BE2C (cell line): ENCODE data around the gene LYPD1.

Experiments used
- DNase-seq: peaks from one replicate; pipeline ENCODE4 v3.0.0-alpha.2; 2020
- H3K27me3 ChIP-seq: fragments of 250-450 bp; sonication (Bioruptor Pico); 2 replicates; pipeline ENCODE4 v1.5.1; 2020; ENCODE audit warnings: mild to moderate bottlenecking
- H3K36me3 ChIP-seq: fragments of 250-450 bp; sonication (Bioruptor Pico); 2 replicates; pipeline ENCODE4 v1.5.1; 2020; ENCODE audit warnings: mild to moderate bottlenecking
- H3K4me1 ChIP-seq: fragments of 250-450 bp; sonication (Bioruptor Pico); 2 replicates; pipeline ENCODE4 v1.5.1; 2020
- H3K4me3 ChIP-seq: 2 replicates; pipeline ENCODE4 v1.5.1; 2011; ENCODE audit warnings: low read depth, low read length
- H3K9me3 ChIP-seq: fragments of 250-450 bp; sonication (Bioruptor Pico); 2 replicates; pipeline ENCODE4 v1.5.1; 2020
- TF ChIP-seq, protein P1 (sequence below): IDR thresholded peaks from 2 replicates; pipeline ENCODE4 v1.5.1; 2012; ENCODE audit warnings: mild to moderate bottlenecking, low read depth, low read length

LYPD1 gene

DNA sequence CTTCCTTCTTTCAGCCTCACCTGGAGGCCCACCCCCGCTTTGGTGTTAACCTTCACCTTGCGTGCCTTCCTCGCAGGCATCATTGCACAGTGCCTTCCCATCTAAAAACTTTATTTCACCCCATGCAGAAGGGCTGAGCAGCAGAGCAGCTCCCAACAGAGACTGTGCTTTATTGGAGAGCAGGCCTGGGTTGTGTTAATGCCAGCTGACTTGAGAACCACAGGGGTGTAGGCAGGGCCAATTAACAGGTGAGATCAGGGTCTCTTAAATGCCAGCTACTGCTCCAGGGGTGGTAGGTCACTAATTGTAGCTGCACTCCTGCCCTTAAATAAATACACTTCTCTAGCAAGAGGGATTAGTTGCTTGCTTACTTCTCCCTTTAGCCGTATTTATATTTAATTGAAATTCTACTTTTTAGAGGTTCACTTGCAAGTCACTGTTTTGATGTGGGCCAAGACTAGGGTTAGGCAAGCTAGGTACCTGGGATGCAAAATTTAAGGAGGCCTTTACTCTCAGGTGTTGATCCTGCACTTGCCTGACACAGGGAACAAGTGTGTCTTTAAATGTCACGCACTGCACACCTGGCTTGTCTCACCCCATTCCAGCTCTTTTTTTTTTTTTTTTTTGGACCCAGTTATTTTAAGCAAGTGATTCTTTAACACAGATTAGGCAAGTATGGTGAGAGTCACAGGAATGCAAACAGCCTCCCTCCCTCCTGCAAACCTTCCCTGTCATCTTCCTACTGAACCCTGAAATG is 54.5 kb downstream of the LYPD1 start:
- Histone ChIP-seq H3K36me3 (no peaks in the 10 kb centered on the region), H3K27me3 (no peaks in the 10 kb centered on the region), H3K4me3 (no peak overlapping the region), H3K9me3 (no peaks in the 10 kb centered on the region), H3K4me1 (no peaks in the 10 kb centered on the region)
- TF ChIP-seq, protein P1, sequence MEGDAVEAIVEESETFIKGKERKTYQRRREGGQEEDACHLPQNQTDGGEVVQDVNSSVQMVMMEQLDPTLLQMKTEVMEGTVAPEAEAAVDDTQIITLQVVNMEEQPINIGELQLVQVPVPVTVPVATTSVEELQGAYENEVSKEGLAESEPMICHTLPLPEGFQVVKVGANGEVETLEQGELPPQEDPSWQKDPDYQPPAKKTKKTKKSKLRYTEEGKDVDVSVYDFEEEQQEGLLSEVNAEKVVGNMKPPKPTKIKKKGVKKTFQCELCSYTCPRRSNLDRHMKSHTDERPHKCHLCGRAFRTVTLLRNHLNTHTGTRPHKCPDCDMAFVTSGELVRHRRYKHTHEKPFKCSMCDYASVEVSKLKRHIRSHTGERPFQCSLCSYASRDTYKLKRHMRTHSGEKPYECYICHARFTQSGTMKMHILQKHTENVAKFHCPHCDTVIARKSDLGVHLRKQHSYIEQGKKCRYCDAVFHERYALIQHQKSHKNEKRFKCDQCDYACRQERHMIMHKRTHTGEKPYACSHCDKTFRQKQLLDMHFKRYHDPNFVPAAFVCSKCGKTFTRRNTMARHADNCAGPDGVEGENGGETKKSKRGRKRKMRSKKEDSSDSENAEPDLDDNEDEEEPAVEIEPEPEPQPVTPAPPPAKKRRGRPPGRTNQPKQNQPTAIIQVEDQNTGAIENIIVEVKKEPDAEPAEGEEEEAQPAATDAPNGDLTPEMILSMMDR = no peak
- DNase-seq = no peak

DNA sequence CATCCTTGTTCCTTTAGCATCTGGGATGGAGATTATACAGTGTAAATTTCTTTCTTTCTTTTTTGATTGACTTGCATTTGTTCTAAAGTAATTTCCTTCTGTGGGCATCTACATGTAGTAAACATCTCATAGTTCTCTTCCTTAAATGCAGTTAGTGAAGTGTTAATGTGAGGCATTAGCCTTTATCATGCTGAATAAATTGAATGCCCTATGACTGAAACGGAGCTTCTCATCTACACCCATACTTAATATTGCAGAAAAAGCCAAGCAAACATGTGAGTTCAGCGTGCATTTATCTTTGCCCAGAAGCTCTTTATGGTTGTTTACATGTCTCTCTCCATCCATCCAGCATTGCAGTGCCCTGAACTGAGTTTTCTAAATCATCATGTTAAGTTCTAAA is 58.3 kb downstream of the LYPD1 start:
- H3K36me3 ChIP-seq = no peaks in the 10 kb centered on the region
- DNase-seq = no peak
- no peaks in the 10 kb centered on the region for H3K9me3 ChIP-seq
- TF ChIP-seq, protein P1 = no peak
- no peaks in the 10 kb centered on the region for H3K4me1 ChIP-seq
- no peak overlapping the region for H3K4me3 ChIP-seq
- H3K27me3 ChIP-seq = no peaks in the 10 kb centered on the region

- H3K9me3 ChIP-seq = no peaks in the 10 kb centered on the region
- no peaks in the 10 kb centered on the region for H3K4me1 ChIP-seq
- no peaks in the 10 kb centered on the region for H3K36me3 ChIP-seq
- no peaks in the 10 kb centered on the region for H3K27me3 ChIP-seq
- TF ChIP-seq, protein P1 = no peak
- no peak overlapping the region for H3K4me3 ChIP-seq
- no peak for DNase-seq
Observed at GRCh38 chr2:132609101-132609890, 60.7 kb downstream of the LYPD1 start.

- Histone ChIP-seq H3K9me3 (no peaks in the 10 kb centered on the region), H3K4me1 (no peaks in the 10 kb centered on the region), H3K4me3 (no peak overlapping the region), H3K27me3 (no peaks in the 10 kb centered on the region), H3K36me3 (no peaks in the 10 kb centered on the region)
- TF ChIP-seq, protein P1 = no peak
- DNase-seq = no peak
Observed at GRCh38 chr2:132608311-132608710, 61.7 kb downstream of the LYPD1 start.

DNA sequence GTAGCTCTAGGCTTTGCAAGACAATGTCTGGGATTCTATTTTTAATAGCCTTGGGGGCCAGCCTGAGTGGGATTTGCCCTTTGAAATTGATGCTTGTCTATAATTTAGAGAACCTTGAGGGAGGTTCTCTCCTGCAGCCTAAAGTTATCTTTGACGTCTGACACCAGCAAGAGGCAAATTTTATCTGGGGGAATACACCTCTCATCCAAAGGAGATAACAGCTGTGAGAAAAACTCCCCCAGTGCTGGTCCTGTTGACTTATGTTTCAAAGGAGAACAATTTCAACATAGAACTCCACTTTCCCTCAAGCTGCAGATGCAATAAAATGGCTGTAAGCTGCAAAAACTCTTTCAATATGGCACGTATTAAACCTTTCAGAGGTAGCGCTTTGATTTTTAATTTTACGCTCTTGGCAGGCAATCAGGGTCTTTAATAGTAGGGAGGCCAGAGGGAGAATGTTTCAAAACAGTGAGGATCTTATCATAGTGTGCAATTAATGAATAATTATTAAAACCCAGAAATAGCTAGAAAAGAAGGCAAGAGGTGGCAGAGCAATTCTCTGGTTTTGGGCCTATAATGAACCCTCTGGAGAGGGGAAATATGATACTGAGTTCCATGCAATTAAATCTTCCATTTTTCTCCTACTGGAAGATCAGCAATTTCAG is 62.4 kb downstream of the LYPD1 start:
- Histone ChIP-seq H3K4me3 (no peak overlapping the region), H3K9me3 (no peaks in the 10 kb centered on the region), H3K4me1 (no peaks in the 10 kb centered on the region), H3K36me3 (no peaks in the 10 kb centered on the region), H3K27me3 (no peaks in the 10 kb centered on the region)
- no peak for DNase-seq
- TF ChIP-seq, protein P1 = no peak
